Fibroblast of mammary gland (primary cell): Measurements from ENCODE around the gene TGFBI.

Experiments
- DNase-seq: peaks from one replicate; pipeline ENCODE4 v3.0.0-alpha.2; 2010; ENCODE audit warnings: low read depth
- H3K4me3 ChIP-seq: 2 replicates; pipeline ENCODE4 v1.5.1; 2011; ENCODE audit warnings: low read depth, mild to moderate bottlenecking, low read length, moderate library complexity; ENCODE audit not compliant: control insufficient read depth
- TF ChIP-seq, protein P1 (sequence below): conservative IDR thresholded peaks from 2 replicates; pipeline ENCODE4 v1.5.1; 2011; ENCODE audit warnings: low read depth, low read length, inconsistent platforms; ENCODE audit not compliant: control insufficient read depth, insufficient read depth

TGFBI gene

DNA sequence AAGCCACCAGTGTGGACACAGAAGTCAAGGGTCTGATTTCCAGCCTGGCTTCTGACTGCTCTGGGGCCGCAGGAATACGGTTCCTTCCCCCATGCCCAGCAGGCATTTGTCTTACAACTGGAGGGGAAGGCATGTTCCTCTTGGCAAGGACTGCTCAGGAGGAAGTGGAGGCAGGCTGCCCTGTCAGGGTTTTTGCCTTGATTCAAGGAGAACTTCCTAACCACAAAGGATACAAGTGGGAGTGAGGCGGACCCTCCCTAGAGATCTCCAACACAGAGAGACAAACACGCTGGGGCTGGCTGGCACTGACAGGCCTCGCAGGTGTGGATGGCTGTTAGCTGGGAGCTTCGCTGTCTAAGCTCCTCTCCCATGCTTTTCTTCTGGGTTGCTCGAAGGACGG lies 19.1 kb downstream of the TGFBI start:
- no peak for DNase-seq
- TF ChIP-seq, protein P1, sequence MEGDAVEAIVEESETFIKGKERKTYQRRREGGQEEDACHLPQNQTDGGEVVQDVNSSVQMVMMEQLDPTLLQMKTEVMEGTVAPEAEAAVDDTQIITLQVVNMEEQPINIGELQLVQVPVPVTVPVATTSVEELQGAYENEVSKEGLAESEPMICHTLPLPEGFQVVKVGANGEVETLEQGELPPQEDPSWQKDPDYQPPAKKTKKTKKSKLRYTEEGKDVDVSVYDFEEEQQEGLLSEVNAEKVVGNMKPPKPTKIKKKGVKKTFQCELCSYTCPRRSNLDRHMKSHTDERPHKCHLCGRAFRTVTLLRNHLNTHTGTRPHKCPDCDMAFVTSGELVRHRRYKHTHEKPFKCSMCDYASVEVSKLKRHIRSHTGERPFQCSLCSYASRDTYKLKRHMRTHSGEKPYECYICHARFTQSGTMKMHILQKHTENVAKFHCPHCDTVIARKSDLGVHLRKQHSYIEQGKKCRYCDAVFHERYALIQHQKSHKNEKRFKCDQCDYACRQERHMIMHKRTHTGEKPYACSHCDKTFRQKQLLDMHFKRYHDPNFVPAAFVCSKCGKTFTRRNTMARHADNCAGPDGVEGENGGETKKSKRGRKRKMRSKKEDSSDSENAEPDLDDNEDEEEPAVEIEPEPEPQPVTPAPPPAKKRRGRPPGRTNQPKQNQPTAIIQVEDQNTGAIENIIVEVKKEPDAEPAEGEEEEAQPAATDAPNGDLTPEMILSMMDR = no peak
- no peak overlapping the region for H3K4me3 ChIP-seq

DNA sequence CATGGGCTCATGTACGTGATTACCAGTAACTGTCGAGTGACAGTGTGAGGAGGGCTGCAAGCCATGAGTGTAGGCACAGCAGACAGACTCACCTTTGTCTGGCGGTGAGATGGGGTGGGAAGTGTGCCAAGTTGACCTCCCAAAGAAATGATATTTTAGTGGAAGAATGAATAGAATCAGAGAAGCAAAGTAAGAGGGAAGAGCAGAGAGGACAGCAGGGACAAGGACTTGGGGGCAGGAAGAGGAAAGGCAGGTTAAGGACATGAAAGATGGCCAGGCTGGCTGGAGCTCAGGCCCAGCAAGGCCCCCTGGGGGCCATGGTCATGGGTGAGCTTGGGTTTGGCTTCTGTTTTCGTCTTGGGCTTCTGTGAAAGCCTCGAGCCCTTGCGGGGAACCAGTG lies 20.2 kb downstream of the TGFBI start:
- TF ChIP-seq, protein P1 = no peak

DNA sequence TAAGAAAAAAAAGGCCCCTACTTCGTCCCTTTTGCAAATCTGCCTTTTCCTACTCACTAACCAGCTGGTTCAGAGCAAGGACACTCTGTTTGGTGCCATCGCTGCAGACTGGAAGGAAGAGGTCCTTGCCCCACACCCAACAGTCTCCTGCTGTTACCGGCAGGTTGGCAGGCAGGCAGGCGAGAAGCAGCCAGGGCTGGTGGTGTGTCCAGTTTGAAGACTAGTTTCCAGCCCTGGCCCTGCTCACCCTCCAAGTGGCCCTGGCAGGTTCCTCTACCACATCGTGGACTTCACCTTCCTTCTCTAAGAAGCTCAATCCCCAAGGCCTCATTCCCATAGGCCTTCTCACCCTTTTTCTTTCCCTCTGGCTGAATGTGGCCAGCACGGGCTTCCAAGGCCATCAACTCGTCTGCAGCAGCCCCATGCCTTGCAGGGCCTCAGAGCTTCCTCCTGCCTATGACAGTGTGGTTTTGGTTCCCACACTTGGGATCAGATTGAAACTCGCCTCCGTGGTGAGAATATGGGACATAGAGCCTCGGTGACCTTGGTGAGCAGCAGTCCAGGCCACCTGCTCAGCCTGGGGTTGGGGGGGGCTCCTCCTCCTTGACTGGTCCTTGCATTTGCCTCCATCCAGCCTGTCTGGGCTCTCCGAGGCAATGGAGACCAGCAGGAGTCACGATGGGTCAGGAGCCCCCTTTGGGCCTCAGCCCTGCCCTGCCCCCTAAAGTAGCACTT lies 22.9 kb downstream of the TGFBI start:
- DNase-seq = no peak
- TF ChIP-seq, protein P1 = no peak
- no peak overlapping the region for H3K4me3 ChIP-seq

More for the DNA sequence above, 20.2 kb downstream of the TGFBI start:
- no peak for DNase-seq
- no peak overlapping the region for H3K4me3 ChIP-seq

DNA sequence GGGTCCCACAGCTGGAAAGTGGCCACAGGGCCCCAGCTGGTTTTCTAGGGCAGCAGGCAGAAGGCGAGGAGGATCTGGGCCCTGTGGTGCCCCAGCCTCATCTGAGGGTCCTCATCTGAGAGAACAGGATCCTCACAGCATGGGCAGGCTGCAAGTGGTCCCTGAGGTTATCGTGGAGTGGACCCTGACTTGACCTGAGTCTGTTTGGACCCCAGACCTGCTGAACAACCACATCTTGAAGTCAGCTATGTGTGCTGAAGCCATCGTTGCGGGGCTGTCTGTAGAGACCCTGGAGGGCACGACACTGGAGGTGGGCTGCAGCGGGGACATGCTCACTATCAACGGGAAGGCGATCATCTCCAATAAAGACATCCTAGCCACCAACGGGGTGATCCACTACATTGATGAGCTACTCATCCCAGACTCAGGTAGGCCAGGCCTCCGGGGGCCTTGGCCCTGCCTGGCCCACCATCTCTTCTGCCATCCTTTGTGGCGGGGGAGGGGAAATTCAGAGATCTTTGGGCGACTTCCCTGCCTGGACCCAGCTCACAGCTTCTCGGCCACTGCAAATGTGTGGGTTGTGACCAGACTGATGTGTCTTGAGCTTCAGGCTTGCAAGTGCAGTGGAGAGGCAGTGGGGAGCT lies 24.0 kb downstream of the TGFBI start:
- H3K4me3 ChIP-seq = no peak overlapping the region
- TF ChIP-seq, protein P1 = no peak
- no peak for DNase-seq

DNA sequence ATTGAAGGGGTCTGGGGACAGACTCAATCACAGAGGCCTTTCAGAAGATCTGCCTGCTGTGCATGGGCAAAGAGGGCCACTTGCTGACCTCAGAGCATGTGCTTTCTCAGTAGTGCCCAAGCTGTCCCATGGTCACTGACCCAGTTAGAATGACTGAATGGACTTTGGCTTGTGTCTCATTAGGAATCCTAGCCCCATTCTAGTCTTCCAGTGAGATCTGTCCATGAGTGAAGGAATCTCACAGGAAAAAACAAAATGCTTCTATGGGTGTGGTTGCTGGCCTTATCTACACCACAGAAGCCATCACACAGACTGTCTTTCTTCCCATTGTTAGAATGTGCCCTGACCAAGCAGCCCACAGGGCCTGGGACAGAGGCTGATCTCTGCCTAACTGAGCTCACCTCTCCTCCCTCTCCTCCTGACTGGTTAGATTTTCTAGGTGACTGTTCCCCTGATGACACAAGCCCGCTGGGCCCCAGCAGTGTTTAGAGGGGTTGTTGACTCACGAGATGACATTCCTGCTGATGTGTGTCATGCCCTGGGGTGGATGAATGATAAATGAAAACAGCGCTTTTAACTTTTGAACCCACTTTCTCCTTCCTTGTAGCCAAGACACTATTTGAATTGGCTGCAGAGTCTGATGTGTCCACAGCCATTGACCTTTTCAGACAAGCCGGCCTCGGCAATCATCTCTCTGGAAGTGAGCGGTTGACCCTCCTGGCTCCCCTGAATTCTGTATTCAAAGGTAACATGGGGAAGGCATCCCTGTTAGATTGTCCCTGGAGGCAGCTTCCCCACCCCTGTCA lies 24.8 kb downstream of the TGFBI start:
- H3K4me3 ChIP-seq = no peak overlapping the region
- TF ChIP-seq, protein P1 = no peak
- DNase-seq = peak; percentile 98

DNA sequence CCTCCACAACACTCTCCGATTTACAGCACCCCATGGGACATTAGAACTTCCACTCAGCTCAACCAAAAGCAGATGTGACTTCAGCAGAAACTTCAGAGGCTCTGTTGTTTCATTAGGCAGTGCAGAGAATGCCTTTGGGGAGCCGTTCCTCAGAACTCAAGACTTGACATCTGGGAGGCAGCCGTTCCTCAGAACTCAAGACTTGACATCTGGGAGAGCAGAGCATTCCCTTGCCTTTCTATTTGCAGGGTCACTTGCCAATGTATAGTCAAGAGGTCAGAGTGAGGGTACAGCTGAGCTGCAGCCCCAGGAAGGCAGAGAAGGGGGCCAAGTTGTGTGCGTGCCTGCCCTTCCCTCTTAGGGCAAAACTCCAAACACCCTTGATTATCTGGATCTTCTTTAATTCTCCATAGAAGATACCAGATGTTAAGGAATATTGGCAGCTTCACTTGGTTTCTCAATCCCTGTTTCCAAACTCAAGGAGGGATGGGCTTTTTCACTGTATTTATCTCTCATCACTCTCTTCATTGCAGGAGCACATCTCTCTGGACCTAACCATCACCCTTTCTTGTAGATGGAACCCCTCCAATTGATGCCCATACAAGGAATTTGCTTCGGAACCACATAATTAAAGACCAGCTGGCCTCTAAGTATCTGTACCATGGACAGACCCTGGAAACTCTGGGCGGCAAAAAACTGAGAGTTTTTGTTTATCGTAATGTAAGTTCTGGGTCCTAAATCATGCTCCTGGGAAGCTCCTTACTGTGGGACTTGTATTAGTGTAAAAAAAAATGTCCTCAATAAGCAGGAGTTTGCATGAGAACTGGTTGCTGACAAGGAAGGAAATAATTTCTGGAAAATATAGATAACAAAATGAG lies 25.6 kb downstream of the TGFBI start:
- TF ChIP-seq, protein P1 = no peak
- H3K4me3 ChIP-seq = no peak overlapping the region
- peak; percentile 93 for DNase-seq
